Kidney epithelial cell (primary cell): ENCODE measurements around the gene GRIA1. TPM values are rescaled to one million over a fixed set of nuclear protein-coding genes. Genes with fewer than 3 reads are reported as not detected.
A peak's percentile ranks its signal among the peaks of the same experiment; 100 is the strongest.

Source experiments
- DNase-seq: peaks from one replicate; pipeline ENCODE4 v3.0.0-alpha.2; 2010; ENCODE audit warnings: low read depth
- H3K27me3 ChIP-seq: 2 replicates; pipeline ENCODE4 v1.6.0; 2011; ENCODE audit warnings: low read length; ENCODE audit not compliant: control insufficient read depth, insufficient read depth
- H3K36me3 ChIP-seq: 2 replicates; pipeline ENCODE4 v1.5.1; 2011; ENCODE audit warnings: low read length; ENCODE audit not compliant: control insufficient read depth, insufficient read depth
- H3K4me3 ChIP-seq: 2 replicates; pipeline ENCODE4 v1.5.1; 2011; ENCODE audit warnings: low read depth, mild to moderate bottlenecking, control low read depth, low read length
- CTCF ChIP-seq: IDR thresholded peaks from 2 replicates; pipeline ENCODE4 v1.5.1; 2011; ENCODE audit warnings: mild to moderate bottlenecking, moderate library complexity, low read length, control low read depth, inconsistent platforms; ENCODE audit not compliant: insufficient read depth, poor library complexity, severe bottlenecking
- total RNA-seq: library from RNA; depleted of rRNA; stranded (reverse); fragments of >200 nt; gene quantifications from 2 replicates; pipeline ENCODE4 v1.2.3, GENCODE V29; 2015

Gene GRIA1
- total RNA-seq, 1 donor from 2014 or later = not detected

- no peak for TF ChIP-seq CTCF
- peaks cover 13% of the 10 kb centered on the region for H3K27me3 ChIP-seq
Measured at GRCh38 chr5:153486771-153487170, 3.7 kb upstream of the GRIA1 start.

GRCh38 chr5:153489611-153490010, 859 bp upstream of the GRIA1 start:
- no peak for DNase-seq
- TF ChIP-seq CTCF = no peak
- H3K4me3 ChIP-seq = no peak overlapping the region

More at GRCh38 chr5:153486771-153487170, 3.7 kb upstream of the GRIA1 start:
- Histone ChIP-seq H3K4me3 (no peak overlapping the region), H3K36me3 (no peaks in the 10 kb centered on the region)
- DNase-seq = no peak

GRCh38 chr5:153491038-153491744, 721 bp downstream of the GRIA1 start:
- no peak for TF ChIP-seq CTCF
- no peak for DNase-seq
- H3K27me3 ChIP-seq = peaks cover 19% of the 10 kb centered on the region
- H3K36me3 ChIP-seq = no peaks in the 10 kb centered on the region
- H3K4me3 ChIP-seq = no peak overlapping the region

More at GRCh38 chr5:153489611-153490010, 859 bp upstream of the GRIA1 start:
- Histone ChIP-seq H3K27me3 (peaks cover 19% of the 10 kb centered on the region), H3K36me3 (no peaks in the 10 kb centered on the region)

GRCh38 chr5:153491856-153492255, 1.4 kb downstream of the GRIA1 start:
- H3K4me3 ChIP-seq = no peak overlapping the region
- H3K36me3 ChIP-seq = no peaks in the 10 kb centered on the region
- H3K27me3 ChIP-seq = peaks cover 19% of the 10 kb centered on the region
- TF ChIP-seq CTCF = no peak
- no peak for DNase-seq

- Histone ChIP-seq H3K4me3 (no peak overlapping the region), H3K27me3 (peaks cover 5% of the 10 kb centered on the region), H3K36me3 (no peaks in the 10 kb centered on the region)
- DNase-seq = no peak
- peak; percentile 76 for TF ChIP-seq CTCF
Measured at GRCh38 chr5:153496835-153497234, 6.4 kb downstream of the GRIA1 start.

GRCh38 chr5:153498516-153498915, 8.0 kb downstream of the GRIA1 start:
- no peaks in the 10 kb centered on the region for H3K36me3 ChIP-seq
- H3K27me3 ChIP-seq = peaks cover 1% of the 10 kb centered on the region
- no peak for TF ChIP-seq CTCF
- no peak for DNase-seq
- no peak overlapping the region for H3K4me3 ChIP-seq
